Pulmonary artery endothelial cell (primary cell): ENCODE measurements around the gene GRIN1. TPM values are rescaled to one million over a fixed set of nuclear protein-coding genes. Genes with fewer than 3 reads are reported as not detected.

Experiments
- DNase-seq: peaks from one replicate; pipeline ENCODE4 v3.0.0-alpha.2; 2011; ENCODE audit warnings: low read depth, low spot score
- total RNA-seq: library from RNA; depleted of rRNA; stranded (reverse); fragments of >200 nt; gene quantifications from 2 replicates; pipeline ENCODE4 v1.2.3, GENCODE V29; 2014

The GRIN1 gene
- total RNA-seq, 1 donor from 2014 or later, result 0.26 TPM

DNA sequence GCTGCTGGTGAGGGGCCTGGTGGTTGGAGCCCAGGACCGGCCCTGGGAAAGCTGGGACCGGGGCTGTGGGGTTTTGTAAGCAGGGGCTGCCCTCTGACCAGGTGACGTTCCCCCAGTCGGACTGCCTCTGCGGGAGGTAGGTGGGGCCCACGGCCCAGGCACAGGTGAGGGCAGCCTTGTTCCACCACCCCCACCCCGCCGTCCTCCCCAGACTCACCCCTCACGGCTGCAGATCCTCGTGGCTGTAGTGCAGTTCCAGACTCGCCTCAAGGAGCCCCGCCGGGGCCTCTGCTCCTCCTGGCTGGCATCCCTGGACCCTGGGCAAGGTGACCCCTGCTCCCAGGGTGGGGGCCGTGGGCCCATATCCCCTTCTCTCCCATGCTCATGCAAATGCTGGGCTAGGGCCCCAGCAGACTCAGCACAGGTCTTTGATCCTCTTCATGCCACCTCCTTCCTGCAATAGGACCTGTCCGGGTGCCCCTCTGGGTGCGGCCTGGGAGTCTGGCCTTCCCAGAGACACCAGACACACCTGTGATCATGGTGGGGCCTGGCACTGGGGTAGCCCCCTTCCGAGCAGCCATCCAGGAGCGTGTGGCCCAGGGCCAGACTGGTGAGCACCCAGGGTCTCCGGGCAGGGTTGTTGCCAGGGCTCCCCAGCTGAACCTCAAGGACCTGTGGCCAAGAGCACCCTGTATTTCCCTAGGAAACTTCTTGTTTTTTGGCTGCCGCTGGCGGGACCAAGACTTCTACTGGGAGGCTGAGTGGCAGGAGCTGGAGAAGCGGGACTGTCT, 76.4 kb downstream of the GRIN1 start:
- no peak for DNase-seq

GRCh38 chr9:137216188-137216965, 77.4 kb downstream of the GRIN1 start:
- DNase-seq, result no peak

DNA sequence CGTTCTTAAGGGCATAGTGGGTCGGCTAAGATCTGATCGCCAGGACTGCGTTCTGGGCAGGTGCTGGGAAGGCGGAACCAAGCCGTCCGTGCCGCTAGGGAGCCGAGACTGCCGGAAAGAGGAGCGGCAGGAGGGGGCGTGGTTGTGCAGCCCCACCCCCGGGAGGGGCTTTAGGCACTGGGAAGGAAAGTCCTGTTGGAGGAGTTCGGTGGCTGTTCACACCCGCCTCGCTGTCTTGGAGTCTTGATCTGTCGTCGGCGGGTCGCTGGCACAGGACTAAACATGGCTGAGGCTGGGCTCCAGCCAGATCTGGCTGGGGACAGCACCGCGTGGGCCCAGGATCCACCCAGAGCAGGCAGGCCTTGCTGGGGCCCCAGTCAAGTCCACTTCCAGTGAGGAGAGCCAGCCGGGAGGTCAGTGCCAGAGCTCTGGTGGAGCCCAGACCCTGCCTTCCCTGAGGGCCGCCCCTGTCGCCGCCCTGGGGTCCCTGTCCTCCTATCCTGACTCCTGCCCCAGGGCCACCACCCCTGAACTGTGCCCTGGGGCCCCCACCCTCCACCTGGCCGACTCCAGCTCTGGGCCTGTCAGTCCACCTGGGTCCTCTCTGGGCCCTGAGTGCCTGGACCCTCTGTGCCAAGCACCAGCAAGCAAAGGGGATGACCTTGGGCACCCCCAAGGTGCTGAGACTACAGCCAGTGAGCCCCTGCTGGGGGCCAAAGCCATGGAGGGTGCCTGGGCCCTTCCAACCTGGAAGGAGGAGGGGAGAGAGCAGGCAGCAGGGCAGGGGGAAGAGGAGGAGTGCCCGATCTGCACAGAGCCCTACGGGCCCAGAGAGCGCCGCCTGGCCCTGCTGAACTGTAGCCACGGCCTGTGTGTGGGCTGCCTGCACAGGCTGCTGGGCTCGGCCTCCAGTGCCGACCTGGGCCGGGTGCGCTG, 78.6 kb downstream of the GRIN1 start:
- no peak for DNase-seq

- no peak for DNase-seq
Measured at GRCh38 chr9:137218212-137218753, 79.3 kb downstream of the GRIN1 start.

Other genes starting within 250 kb of the GRIN1 start
- gene FBXW5, start 194.4 kb upstream of the GRIN1 start, total RNA-seq, result 171 and 182 TPM in 2 replicates
- gene C8G, start 193.9 kb upstream of the GRIN1 start, total RNA-seq, result 0.67 TPM in 1 of 2 replicates, not detected in the other
- not detected in 2 replicates for gene LCN12, start 186.9 kb upstream of the GRIN1 start, total RNA-seq
- not detected in 2 replicates for gene PTGDS, start 161.7 kb upstream of the GRIN1 start, total RNA-seq
- gene LCNL1, start 156.2 kb upstream of the GRIN1 start, total RNA-seq, result not detected in 2 replicates
- gene PAXX, start 146.7 kb upstream of the GRIN1 start, total RNA-seq, result 17.8 and 18.0 TPM in 2 replicates
- gene CLIC3, start 142.6 kb upstream of the GRIN1 start, total RNA-seq, result 0.33 and 0.46 TPM in 2 replicates
- 7.9 and 15.7 TPM in 2 replicates for gene ABCA2, start 110.9 kb upstream of the GRIN1 start, total RNA-seq
- gene FUT7, start 107.1 kb upstream of the GRIN1 start, total RNA-seq, result not detected in 2 replicates
- gene NPDC1, start 93.0 kb upstream of the GRIN1 start, total RNA-seq, result 31.2 and 33.0 TPM in 2 replicates
- not detected in 2 replicates for gene ENTPD2, start 85.1 kb upstream of the GRIN1 start, total RNA-seq
- gene SAPCD2, start 68.6 kb upstream of the GRIN1 start, total RNA-seq, result 17.6 and 31.1 TPM in 2 replicates
- gene UAP1L1, start 61.6 kb upstream of the GRIN1 start, total RNA-seq, result 15.4 and 17.0 TPM in 2 replicates
- gene MAN1B1, start 52.2 kb upstream of the GRIN1 start, total RNA-seq, result 58.1 and 76.7 TPM in 2 replicates
- 73.7 and 133 TPM in 2 replicates for gene DPP7, start 24.4 kb upstream of the GRIN1 start, total RNA-seq
- not detected in 2 replicates for gene LRRC26, start 30.9 kb downstream of the GRIN1 start, total RNA-seq
- not detected in 2 replicates for gene TMEM210, start 32.9 kb downstream of the GRIN1 start, total RNA-seq
- 24.4 and 30.5 TPM in 2 replicates for gene ANAPC2, start 49.4 kb downstream of the GRIN1 start, total RNA-seq
- gene SSNA1, start 49.5 kb downstream of the GRIN1 start, total RNA-seq, result 107 and 115 TPM in 2 replicates
- gene TPRN, start 61.6 kb downstream of the GRIN1 start, total RNA-seq, result 5.1 and 6.4 TPM in 2 replicates
- gene TMEM203, start 66.5 kb downstream of the GRIN1 start, total RNA-seq, result 26.1 and 34.2 TPM in 2 replicates
- 3.5 and 4.2 TPM in 2 replicates for gene NDOR1, start 66.5 kb downstream of the GRIN1 start, total RNA-seq
- gene RNF208, start 83.1 kb downstream of the GRIN1 start, total RNA-seq, result 0.07 and 0.33 TPM in 2 replicates
- 0.11 and 0.46 TPM in 2 replicates for gene CYSRT1, start 86.0 kb downstream of the GRIN1 start, total RNA-seq
- 0.07 TPM in 2 replicates for gene RNF224, start 88.3 kb downstream of the GRIN1 start, total RNA-seq
- not detected in 2 replicates for gene SLC34A3, start 91.7 kb downstream of the GRIN1 start, total RNA-seq
- gene TUBB4B, start 102.1 kb downstream of the GRIN1 start, total RNA-seq, result 279 and 476 TPM in 2 replicates
- not detected in 2 replicates for gene STPG3, start 112.1 kb downstream of the GRIN1 start, total RNA-seq
- gene NELFB, start 116.2 kb downstream of the GRIN1 start, total RNA-seq, result 78.1 and 78.6 TPM in 2 replicates
- 28.9 and 35.3 TPM in 2 replicates for gene TOR4A, start 138.6 kb downstream of the GRIN1 start, total RNA-seq
- gene NRARP, start 163.1 kb downstream of the GRIN1 start, total RNA-seq, result 14.0 and 16.0 TPM in 2 replicates